GM12873 (cell line): ENCODE results near the gene ZBTB14.

ENCODE experiments used
- TF ChIP-seq, protein P1 (sequence below): IDR thresholded peaks from 2 replicates; pipeline ENCODE4 v1.5.1; 2012; ENCODE audit warnings: low read depth, mild to moderate bottlenecking, moderate library complexity, low read length, control low read depth; ENCODE audit not compliant: insufficient read depth; ENCODE audit errors: missing control alignments

The ZBTB14 gene

DNA sequence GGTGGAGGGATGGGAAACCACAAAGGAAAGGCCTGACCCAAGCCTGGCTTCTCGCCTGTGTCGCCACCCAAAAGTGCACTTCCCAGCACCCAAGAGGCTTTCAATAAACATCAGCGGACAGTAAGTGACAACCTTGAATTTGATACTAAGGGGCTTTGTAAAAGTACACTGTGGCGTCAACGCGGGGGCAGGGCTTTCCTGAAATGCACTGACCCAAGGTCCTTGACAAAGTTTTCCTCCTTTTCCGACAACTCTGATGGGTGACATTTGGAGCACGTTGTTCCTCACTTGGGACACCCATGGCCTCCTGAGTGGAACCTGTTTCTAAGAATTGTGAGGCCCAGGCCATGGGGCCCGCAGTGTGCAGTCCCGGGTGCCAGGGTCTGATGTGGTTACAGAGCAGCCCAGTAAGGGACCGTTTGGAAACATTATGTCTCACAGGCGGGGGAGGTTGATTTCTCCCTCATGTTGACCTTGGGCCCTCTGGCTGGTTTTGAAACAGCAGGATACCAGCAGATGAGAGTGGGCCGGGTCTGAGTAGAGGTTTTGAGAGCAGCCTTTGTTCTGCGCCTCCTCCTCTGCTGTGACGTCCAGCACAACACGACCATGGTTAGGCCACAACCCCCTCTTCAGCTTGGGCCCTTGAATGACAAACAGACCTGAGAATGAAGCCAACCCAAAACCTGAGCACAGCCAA, 2.8 kb upstream of the ZBTB14 start:
- TF ChIP-seq, protein P1, sequence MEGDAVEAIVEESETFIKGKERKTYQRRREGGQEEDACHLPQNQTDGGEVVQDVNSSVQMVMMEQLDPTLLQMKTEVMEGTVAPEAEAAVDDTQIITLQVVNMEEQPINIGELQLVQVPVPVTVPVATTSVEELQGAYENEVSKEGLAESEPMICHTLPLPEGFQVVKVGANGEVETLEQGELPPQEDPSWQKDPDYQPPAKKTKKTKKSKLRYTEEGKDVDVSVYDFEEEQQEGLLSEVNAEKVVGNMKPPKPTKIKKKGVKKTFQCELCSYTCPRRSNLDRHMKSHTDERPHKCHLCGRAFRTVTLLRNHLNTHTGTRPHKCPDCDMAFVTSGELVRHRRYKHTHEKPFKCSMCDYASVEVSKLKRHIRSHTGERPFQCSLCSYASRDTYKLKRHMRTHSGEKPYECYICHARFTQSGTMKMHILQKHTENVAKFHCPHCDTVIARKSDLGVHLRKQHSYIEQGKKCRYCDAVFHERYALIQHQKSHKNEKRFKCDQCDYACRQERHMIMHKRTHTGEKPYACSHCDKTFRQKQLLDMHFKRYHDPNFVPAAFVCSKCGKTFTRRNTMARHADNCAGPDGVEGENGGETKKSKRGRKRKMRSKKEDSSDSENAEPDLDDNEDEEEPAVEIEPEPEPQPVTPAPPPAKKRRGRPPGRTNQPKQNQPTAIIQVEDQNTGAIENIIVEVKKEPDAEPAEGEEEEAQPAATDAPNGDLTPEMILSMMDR, result no peak

GRCh38 chr18:5297597-5297996, 2.1 kb upstream of the ZBTB14 start:
- TF ChIP-seq, protein P1, result no peak

DNA sequence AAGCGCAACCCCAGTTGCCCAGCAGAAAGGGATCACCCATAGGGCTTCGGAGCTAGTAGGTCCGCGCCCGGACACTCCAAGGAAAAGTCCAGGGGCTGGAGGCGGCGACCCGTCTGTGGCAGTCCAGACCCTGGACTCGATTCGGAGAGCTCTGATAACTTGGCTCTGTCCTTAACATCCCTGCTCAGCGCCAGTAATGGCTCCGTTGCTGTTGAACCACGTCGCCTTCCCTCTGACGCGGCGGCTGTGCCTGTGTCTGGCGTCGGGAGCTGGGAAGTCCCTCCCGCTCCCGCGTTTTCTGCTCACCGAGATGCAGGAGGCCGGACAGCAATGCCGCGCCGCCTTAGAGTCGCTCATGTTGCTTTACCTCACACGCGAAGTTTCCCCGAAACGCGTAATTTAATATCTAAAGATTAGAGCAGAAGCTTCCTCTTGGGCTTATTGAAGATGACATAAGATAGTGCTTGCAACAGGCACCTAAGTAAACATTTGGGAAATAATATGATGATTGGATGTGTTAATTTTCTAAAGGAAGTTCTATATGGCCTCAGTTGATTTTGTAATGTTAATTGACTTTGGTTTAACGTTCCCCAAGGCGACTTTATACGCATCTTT, 1.3 kb upstream of the ZBTB14 start:
- TF ChIP-seq, protein P1, result no peak

- TF ChIP-seq, protein P1, result no peak
Observed at GRCh38 chr18:5295981-5296705, 617 bp upstream of the ZBTB14 start.

DNA sequence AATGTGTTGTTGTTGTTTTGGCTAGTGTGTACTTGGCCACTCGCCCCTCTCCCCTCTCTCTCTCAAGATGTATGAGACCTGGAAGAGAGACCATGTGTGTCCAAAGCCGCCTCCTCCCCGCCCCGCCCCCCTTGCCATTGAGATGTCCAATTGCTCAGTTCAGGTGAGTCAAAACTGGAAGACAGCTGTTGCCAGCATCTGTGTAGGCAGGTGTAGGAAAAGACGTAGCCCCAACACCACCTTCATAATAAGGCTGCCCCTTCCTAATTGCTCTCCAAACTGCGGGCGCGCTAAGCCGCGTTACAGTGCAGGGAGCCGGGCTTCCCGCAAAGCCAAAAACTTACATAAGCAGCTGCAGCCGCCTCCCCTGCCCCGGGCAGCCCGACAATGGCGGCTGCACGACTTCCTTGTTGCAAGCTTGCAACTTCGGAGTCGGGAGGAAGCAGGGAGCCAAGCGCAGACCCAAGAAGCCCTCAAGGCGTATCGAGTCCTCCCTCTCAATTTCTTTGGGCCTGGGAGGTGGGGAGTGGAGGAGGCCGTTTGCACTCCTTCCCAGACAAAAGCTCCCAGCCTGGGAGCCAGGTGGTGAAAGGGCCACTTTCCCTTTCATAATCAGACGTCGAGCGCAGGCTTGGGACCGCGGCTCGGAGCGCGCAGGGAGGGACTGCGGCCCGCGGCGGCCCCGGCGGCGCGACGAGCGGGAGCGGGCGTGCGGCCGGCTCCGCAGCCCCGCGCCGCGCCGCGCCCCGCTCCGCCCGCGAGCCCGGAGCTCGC, 882 bp downstream of the ZBTB14 start:
- TF ChIP-seq, protein P1, result no peak

DNA sequence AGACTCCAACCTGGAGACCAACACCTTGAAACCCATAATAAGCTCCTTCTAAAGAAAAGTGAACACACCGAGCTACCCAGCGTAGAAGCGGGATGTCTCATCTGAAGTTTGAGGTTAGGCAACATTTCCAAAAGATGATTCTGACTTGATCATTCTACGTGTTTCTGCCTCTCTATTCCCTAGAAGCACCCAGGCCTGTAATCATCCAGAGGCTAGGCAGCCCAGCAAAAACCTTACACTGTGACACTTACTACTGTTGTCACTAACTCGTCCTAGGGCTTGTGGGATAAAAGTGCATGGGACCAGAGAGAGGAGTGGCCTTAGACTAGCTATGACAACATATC, 1.4 kb downstream of the ZBTB14 start:
- TF ChIP-seq, protein P1, result no peak

DNA sequence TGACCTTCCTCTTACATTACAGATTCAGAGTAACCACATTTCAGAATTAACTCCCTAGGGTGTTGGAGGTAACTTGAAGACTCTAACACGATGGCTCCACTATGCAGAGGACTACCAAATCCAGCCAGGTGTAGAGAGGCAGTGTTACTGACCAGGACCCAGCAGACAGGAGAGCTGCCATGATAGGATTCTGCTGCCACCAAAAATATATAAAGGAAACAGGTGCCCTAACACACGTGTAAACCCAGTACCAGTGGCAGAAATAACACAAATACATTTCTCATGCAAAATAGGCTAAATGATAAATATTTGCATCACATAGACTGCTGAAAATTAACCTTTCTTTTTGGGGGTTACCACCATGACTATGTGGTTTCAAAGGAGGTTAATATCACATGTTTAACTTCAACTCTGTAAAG, 7.0 kb downstream of the ZBTB14 start:
- TF ChIP-seq, protein P1, result no peak
